IPS-11a (cell line): ENCODE results near the gene MAML3.
"Not testable (repeated sequence)": the region's sequence is repeated elsewhere in the genome, so short reads cannot be mapped to it uniquely, and the experiment has no call there.

Experiments used
- H3K4me3 ChIP-seq: one replicate; pipeline ENCODE4 v1.5.1; 2013; ENCODE audit warnings: low read depth, low read length, control low read depth

Gene MAML3

DNA sequence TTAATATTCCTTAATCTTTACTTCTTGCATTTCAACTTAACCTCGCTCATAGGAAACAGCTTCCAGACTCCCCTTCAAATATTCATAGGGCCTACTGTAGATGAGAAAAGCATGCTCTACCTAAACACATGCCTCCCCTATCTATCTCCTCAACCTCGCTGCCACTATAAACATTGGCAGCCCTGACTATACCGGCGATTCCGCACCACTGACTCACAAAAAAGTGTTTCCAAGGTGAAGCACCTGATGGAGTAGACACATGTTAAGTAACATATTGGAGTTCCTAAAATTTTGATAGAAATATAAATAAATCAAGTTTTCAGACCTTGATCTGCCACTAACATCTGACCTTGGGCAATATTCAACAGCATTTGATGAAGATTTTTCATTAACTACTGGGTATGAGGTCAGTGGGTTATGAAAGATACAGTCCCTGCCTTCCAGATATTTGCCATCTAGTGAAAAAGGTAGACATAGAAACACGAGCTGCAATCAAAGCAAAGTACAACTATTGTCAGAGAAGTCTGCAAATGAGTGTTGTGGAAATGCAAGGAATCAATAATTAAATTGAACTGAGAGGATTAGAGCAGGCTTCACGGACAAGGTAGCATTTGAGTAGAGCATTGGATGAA is 184.2 kb downstream of the MAML3 start:
- H3K4me3 ChIP-seq: no peak overlapping the region

DNA sequence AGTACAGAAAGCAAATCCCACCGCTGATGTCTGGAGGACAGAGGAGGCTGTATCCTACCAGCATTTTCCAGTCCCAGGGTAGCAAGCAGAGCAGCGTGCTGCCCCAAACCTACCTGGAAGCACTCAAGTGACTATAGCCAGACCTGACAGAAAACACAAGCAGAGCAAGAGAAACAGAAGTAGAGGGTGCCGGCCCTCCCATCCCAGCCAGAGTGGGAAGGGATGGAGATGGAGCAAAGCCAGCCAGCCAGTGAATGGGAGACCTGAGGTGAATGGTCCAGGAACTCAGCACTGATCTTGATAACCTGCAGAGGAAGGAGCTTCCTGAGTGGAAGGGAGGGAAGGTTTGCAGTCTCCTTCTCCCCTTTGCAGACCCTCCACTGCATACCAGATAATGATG is 185.2 kb downstream of the MAML3 start:
- H3K4me3 ChIP-seq: no peak overlapping the region

DNA sequence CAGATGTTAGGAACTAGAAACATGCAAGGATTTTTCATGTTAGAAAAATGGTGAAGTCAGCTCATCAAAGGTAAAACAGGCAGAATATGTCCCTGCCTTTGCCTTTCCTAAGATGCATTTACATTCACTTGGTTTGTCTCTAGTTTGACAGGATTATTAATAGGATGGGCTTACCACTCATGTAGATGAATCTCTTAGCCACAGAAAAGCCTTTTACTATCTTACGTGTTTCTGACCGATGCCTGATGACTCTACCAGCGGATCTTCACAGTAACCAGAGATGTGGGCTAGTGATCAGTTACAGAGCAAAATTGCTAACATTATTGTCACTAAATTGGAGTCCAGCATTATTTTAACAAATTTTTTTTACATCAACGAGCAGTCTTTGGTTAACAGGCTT is 187.6 kb downstream of the MAML3 start:
- H3K4me3 ChIP-seq: no peak overlapping the region

DNA sequence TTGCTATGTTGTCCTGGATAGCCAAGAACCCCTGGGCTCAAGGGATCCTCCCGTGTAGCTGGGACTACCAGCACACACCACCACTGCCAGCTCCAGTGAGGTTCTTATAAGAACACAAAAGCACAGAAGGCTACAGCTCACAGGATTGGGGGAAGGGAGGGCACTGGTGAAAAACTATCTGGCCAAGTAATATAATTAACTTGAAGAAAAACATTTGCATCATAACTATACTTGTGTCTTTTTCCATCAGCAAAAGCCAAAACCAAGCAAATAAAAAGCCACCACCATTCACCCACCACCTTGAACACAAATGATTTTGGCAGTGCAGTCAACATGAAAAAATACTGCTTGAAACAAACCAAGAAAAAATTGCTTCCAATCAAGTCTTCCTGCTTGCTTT is 188.2 kb downstream of the MAML3 start:
- H3K4me3 ChIP-seq: no peak overlapping the region

DNA sequence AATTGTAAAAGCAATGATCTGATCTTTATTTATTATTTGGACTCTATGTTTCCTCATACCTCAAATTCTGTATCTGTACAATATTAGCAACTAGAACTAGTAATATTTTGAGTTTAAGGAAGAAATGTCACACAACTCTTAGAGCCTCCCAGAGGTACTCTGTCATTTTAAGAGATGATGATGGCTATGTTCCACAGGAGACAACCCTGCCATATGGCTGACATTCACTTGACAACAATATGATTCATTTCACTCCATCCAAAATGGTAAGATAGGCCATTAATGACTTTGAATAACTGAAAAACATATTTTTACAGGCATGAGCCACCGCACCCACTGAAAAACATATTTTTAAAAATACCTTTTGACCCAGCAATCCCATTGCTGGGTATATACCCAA is 190.3 kb downstream of the MAML3 start:
- H3K4me3 ChIP-seq: no peak overlapping the region

DNA sequence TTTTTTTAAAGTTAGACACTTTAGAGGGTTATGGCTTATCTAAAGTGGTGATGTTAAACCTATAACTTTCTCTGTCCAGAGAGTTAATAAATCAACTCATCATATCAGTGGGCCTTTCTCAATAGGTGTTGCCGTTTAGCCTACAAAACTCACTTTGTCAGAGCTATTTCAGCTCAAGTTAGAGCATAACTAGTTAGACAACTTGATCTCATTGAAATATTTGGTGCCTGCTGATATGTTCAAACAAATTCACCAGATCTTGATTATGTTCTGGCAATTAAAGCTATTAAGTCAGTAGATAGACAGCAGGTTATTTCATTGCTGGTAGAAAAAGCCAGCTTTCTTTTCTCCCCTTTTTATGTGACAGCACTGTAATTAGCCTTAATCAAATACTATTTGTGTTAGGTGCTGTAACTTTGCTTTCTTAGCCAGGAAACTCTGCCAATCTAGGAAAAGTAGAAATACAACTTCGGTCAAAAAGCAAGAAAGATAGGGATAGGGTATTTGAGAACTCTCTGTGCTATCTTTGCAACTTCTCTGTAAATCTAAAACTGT is 191.8 kb downstream of the MAML3 start:
- H3K4me3 ChIP-seq: no peak overlapping the region

DNA sequence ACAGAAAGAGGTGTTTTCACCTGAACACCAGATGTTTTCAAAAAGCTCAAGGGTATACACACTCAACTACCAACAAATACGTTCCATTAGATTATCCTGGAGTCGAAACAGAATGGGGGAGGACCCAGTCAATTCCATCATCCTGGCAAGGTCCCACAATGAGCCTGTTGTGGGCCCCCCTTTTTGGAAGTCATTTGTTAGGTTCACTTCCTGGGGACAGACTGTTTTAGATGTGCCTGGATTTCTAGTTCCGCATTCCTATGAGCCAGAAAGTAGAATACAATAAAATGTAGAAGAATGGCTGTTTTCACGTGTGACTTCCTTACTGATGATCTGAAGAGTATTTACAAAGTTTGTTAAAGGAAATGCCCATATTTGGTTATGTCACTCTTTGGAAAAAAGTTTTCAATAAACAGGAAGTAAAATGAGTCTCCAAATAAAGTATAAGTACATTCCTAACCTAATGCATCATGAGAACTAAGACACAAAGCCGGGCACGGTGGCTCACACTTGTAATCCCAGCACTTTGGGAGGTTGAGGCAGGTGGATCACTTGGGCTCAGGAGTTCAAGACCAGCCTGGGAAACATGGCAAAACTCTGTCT is 192.5 kb downstream of the MAML3 start:
- no peak overlapping the region for H3K4me3 ChIP-seq

DNA sequence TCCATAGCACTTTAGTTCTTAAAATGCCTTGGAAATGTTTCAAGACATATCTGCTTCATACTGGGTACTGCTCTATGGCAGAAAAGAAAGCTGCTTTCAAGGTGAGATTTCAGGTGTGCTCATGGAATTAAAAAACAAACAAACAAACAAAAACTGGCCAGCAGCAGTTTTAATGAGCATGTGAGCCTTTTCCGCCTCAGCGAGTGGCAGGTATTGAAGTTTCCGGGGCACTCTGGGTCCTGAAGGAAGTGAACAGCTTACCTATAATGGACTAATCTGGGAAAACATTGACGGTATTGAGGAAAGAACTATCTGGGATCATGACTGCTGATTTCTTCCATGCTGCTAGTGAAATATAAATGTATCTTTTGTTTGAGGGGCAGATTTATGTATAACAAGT is 194.6 kb downstream of the MAML3 start:
- H3K4me3 ChIP-seq: no peak overlapping the region

DNA sequence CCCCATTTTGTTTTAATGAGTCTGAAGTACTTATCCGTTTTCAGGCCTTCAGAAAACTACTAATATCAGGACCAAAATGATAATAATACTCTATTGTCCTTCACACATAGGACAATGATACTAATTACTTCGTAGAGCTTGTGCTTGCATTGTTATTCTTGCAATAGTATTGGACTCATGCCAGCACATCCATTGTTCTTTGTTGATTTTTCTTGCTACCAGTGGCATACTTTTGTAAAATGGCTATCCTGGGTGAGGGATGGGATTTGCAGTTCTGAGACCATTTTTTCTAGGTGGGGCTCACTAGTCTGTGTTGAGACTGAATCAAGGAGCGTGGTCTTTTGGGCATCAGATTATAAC is 195.3 kb downstream of the MAML3 start:
- H3K4me3 ChIP-seq: no peak overlapping the region

DNA sequence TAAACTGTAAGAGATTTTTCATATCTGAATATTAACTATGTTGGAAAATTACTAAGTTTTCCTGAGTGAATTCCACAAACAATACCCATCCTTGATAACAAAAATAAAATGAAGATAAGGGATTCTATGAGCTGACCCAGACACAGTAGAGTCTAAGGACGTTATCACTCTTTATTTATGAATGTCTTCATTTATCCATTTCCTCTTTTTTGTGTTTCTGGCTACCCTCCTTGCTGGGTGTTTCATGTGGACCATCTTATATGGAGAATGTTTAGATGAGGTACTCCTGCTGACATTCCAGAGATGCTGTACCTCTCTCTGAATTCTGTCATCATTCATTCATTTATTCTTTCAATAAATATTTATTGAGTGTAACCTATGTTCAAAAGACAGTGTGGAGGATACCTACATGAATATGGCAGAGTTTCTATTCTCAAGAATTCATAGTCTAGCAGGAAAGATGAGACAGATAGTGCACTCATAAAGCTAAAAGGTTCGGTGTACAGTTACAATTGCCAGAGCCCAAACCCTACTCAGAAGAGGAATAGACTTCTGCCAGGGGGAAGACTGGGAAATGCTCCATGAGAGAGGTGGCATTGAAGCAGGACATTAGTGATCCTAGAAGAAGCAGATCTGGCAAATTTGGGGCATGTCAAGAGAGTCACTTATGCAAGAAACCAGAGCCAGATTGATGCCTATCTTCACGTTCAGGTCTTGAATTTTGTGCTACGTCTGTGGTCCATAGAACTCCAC is 195.8 kb downstream of the MAML3 start:
- H3K4me3 ChIP-seq: no peak overlapping the region

DNA sequence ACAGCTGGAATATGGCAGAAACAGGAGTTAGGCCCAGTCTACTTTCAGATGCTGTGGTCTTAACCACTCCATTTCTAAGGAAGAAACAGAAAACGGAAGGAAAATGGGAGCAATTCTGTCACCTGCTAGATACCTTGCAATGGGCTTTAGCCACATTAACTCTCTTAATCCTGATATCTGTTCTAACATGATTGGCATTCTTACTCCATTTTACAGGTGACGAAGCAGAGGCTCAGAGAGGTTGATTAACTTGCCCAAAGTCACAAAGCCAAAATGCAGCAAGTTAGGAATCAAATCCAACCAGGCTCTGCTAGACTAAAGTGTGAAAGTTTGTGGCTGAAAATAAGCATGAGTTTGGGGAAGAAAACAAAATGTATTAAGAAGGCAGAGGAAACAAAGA is 196.9 kb downstream of the MAML3 start:
- no peak overlapping the region for H3K4me3 ChIP-seq

DNA sequence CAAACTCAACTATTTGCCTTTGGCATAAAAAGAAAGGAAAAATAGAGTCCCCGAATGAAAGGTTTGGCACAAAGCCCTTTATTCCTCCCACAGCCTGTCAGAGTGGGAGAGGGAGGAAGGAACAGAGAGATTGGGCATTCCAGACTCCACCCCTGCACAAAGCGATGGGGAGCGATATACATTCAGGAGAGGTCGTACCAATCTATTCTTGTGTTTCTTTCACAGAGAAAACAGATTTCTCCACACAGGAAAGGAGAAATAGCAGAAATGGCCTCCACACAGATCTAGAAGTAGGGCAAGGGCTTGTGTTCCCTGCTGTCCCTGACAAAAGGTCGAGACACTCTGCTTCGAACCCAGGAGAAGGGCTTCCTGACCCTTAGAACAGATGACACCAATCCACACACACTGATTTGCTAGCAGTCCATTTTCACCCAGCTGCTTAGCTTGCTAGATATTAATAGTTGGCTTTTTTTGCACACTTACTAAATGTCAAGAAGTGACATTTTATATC is 197.4 kb downstream of the MAML3 start:
- no peak overlapping the region for H3K4me3 ChIP-seq

DNA sequence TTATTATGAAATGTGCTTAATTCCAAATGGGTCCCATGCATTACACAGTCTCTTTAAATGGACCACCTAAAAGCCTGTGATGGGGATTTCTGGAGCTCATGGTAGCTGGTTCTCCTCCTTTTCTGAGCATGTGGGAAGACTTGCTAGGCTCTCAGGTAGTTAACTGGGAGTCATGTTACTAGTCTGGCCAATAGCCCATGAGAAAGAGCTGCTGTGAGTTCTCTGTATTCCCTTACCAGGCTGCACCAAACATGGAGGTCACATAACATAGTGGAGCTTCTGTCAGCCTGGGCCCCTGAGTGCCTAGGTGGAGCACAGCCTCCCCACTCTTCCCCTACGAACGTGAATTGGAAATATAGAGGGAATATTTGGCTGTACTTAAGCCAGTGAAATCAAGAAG is 198.4 kb downstream of the MAML3 start:
- H3K4me3 ChIP-seq: no peak overlapping the region

DNA sequence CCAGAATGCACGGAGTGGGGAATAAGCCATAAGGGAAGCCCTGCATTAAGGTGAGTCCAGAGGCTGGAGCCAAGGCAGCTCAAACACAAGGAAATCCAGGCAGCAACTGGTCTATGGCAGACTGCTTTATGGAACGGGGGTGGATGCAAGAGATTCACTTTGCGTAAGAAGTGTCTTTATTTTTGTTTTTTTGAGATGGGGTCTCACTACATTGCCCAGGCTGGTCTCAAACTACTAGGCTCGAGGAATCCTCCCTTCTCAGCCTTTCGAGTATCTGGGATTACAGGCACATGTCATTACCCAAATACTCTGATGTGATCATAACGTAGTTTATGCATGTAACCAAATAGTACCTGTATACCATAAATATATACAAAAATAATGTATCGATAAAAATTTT is 199.5 kb downstream of the MAML3 start:
- no peak overlapping the region for H3K4me3 ChIP-seq

DNA sequence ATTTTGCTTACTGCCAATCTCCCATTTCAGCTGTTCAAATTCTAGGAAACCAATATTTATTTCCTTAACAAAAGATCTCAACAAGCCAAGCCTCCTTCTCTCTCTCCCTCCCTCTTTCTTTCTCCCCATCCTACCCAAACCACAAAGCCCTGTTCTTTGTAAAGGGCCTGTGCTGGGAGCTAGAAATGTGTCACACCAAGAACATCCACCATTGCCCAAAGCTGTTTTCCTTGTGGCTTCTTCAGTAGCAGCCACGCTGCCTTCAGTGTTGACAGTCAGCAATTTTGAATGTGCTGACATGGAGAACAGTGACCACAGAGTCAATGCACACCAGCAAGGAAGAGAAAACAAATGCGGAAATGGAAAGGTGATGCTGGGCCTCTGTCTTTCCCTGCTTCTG is 203.0 kb downstream of the MAML3 start:
- H3K4me3 ChIP-seq: no peak overlapping the region

DNA sequence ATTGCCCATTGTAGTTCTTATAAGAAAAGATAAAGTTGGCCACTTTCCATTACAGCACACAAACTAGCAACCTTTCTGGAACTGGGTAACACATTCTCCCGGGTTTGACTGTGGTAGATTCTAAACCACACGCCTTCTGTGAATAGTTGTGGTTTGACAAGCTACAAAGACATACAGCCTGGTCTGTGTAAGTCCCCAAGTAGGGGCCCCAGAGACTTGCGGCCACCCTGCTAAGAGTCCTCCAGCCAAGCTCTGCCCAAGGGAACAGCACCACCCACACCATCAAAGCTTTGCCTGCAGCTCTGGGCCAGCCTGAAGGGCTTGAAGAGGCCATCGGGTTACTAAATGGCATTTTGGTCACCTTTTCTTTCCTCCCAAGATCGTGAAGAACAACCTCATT is 203.4 kb downstream of the MAML3 start:
- no peak overlapping the region for H3K4me3 ChIP-seq

DNA sequence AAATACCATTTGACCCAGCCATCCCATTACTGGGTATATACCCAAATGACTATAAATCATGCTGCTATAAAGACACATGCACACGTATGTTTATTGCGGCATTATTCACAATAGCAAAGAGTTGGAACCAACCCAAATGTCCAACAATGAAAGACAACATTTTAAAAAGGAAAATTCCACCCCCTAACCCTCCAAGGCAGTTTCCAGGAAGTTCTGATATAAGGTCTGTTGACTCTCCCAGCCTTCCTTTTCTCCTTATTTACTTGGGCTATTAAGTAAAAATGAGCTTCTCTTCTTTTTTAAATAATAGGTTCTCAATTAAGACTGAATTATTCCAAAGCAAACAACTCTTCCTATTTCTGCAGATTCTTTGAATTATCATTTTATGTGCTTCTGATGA is 209.1 kb downstream of the MAML3 start:
- not testable (repeated sequence) for H3K4me3 ChIP-seq

DNA sequence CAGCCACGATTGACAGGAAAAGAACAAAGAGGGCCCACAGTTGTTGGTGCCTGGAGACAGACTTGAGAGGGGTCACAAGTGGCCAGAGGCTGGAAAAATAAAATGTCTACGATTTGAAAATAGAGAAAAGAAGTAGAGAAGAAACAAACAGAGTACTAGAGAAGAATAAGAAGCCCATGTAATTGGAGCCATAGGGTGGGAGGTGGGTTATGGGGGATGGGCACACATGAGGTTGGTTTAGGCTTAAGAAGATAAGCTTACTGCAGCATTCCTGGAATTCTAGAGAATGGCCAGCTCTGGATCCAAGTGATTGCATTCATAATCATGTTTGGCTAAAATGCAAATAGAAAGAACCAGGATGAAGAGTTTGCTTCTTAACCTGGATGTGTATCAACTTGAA is 210.7 kb downstream of the MAML3 start:
- H3K4me3 ChIP-seq: no peak overlapping the region

DNA sequence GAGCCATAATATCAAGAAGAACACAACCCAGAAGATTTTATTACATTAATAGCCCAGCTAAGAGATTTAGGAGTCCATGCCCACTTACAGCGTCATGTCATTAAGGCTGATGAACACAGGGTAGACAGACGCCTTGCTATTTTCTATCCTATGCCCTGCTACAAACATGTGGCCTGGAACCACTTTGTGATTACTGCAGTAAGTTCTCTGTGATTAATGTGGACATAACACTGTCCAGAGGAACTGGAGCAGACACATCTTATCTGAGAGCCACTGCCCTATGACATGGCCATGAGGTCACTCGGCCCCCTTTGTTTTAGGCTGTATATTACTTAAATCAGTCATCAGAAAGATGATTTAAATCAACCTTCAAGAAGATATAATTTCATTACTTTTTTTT is 211.7 kb downstream of the MAML3 start:
- no peak overlapping the region for H3K4me3 ChIP-seq

DNA sequence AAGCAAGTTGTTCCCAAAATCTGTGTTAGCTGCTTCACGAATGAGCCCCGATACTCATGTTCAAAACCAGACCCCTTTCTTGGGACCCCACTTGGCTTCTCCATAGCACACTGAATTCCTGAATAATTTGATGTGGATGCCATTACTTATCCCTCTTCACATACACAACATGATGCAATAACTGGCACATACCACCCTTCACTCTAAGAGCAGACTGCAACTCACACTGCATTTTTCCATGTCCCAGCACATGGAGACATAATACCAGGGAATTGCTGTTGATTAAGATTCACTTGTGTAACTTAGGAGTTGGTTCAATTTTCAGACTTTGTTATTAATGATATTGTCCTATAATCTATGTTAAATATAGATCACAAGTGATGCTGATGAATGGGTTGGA is 213.4 kb downstream of the MAML3 start:
- H3K4me3 ChIP-seq: no peak overlapping the region

DNA sequence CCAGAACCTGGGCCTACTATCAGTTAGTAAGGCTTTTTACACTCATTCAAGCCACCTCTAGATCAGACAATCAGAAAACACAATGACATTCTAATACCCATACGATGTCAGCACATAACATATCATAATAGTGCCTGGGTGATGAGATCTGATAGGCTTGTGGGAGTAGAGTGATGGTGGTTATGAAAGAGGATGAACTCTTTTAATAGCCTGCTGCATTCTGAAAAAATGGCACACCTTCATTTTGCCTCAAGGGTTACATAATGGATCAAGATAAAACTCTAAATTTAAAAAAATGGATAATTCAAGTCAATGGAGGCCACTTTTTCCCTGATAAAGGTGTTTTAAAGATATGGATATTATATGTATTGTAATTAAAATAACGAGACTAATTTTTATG is 215.6 kb downstream of the MAML3 start:
- no peak overlapping the region for H3K4me3 ChIP-seq

DNA sequence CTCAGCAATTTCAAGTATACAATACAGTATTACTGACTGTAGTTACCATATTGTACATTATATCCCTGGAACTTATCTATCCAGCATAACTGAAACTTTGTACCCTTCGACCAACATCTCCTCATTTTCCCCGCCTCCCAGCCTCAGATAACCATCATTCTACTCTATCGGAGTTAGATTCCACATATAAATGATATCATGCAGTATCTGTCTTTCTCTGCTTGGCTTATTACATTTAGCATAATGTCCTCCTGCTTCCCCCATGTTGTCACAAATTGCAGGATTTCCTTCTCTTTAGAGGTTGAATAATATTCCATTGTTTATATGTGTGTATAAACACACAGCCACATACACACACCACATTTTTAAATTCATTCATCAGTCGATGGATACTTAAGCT is 218.1 kb downstream of the MAML3 start:
- no peak overlapping the region for H3K4me3 ChIP-seq
